Astrocyte (in vitro differentiated cells and primary cell): ENCODE results near the gene SULF2.

Source experiments
- CTCF ChIP-seq: IDR thresholded peaks from 2 replicates; pipeline ENCODE4 v1.5.1; 2011; ENCODE audit warnings: low read depth, mild to moderate bottlenecking, inconsistent platforms, low read length, moderate library complexity; ENCODE audit not compliant: insufficient read depth
- EZH2 ChIP-seq: IDR thresholded peaks from 2 replicates; pipeline ENCODE4 v1.6.1; 2012; ENCODE audit warnings: mild to moderate bottlenecking, low read length, inconsistent platforms; ENCODE audit not compliant: insufficient read depth

- TF ChIP-seq CTCF = no peak
- no peak for TF ChIP-seq EZH2
Observed at GRCh38 chr20:47760686-47761481, 24.4 kb downstream of the SULF2 start.
